SK-N-MC (cell line): ENCODE results near the gene BBIP1.
A peak's percentile ranks its signal among the peaks of the same experiment; 100 is the strongest.

ENCODE experiments used
- DNase-seq: peaks from one replicate; pipeline ENCODE4 v3.0.0-alpha.2; 2011; ENCODE audit warnings: low read depth, low spot score
- H3K27ac ChIP-seq: fragments of 200-600 bp; sonication (generic); 2 replicates; pipeline ENCODE4 v1.5.1; 2016; ENCODE audit warnings: mixed run types
- H3K36me3 ChIP-seq: fragments of 200-600 bp; sonication (generic); 2 replicates; pipeline ENCODE4 v1.6.1; 2017; ENCODE audit warnings: antibody characterized with exemption, low read length, mixed read lengths; ENCODE audit not compliant: insufficient read depth
- H3K4me3 ChIP-seq: fragments of 200-600 bp; sonication (generic); 2 replicates; pipeline ENCODE4 v1.5.1; 2016
- H3K9ac ChIP-seq: fragments of 200-600 bp; sonication (generic); 2 replicates; pipeline ENCODE4 v1.8.0; 2017; ENCODE audit warnings: mixed run types, mixed read lengths; ENCODE audit not compliant: insufficient read length
- H3K9me3 ChIP-seq: fragments of 200-600 bp; sonication (generic); 2 replicates; pipeline ENCODE4 v1.6.1; 2017; ENCODE audit warnings: low read depth, mild to moderate bottlenecking, antibody characterized with exemption, low read length, moderate library complexity, mixed read lengths
- EZH2 ChIP-seq: fragments of 200-600 bp; sonication (generic); IDR thresholded peaks from one replicate; pipeline ENCODE4 v1.6.1; 2017; ENCODE audit warnings: antibody characterized with exemption
- FOXP2 ChIP-seq: optimal IDR thresholded peaks from 2 replicates; pipeline ENCODE3; 2011; ENCODE audit warnings: mild to moderate bottlenecking, moderate library complexity; ENCODE audit not compliant: insufficient read depth; ENCODE audit errors: extremely low read length, control extremely low read depth
- POLR2AphosphoS5 ChIP-seq: IDR thresholded peaks from 2 replicates; pipeline ENCODE4 v1.6.1; 2012; ENCODE audit warnings: mild to moderate bottlenecking, low read depth, low read length, borderline replicate concordance

Gene BBIP1

DNA sequence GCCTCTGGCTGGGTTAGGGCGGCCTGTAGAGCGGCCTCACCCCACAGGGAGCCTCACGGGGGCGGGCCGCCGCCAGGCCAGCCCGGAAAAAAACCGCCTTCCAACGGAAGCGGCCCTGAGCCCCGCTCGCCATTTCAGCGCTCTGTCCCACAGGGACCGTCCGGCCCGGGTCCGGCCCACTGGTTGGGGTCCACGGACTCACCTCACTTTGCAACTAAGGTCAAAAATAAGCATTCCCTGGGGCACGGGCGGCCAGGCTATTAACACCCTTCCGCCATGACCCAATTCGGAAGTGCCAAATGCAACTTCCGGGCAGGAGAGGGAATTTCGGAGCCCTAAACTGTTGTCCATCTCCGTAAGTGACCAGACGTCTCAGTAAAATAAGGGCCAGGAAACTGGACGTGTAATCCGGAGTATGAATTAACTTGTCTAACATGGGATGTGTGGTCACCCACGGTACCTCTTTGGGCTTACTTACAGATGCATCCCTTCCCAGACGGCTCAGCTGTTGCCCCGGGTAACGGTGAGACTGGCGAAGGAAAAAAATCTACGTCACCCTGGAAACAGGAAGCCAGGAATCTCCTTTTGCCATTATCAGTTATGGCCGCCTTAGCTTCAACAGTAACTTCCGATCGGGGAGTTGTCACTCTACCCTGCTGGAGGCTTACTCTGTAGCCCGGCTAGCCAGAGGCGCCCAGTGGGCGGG is at the start of gene BBIP1:
TSS of gene BBIP1 (minus strand) at position 538 of the 706 bp plus-strand sequence. CDS start 1,023 bp downstream, outside the sequence.
- Histone ChIP-seq H3K36me3 (no peaks in the 10 kb centered on the region), H3K9me3 (no peaks in the 10 kb centered on the region), H3K4me3 (peak within 1 kb of the TSS; percentile 89), H3K27ac (peak within 1 kb of the TSS; percentile 96), H3K9ac (peak within 1 kb of the TSS; percentile 79)
- TF ChIP-seq POLR2AphosphoS5 = peak; percentile 57
- TF ChIP-seq EZH2 = no peak
- peak; percentile 87 for DNase-seq

DNA sequence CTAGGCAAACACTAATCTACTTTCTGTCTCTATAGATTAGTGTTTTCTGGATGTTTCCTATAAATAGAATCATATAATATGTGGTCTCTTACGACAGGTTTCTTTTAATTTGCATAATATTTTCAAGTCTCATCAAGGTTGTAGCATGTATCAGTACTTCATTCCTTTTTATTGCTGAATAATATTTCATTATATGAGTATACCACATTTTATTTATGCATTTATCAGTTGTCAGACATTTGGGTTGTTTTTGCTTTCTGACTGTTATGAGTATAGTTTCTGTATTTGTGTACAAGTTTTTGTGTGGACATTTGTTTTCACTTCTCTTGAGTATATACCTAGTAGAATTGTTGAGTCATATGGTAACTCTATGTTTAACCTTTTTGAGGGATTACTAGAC is 48.7 kb upstream of the BBIP1 start:
- TF ChIP-seq FOXP2 = no peak
- no peak for TF ChIP-seq EZH2
- no peak for TF ChIP-seq POLR2AphosphoS5
- Histone ChIP-seq H3K27ac (no peak overlapping the region), H3K36me3 (no peaks in the 10 kb centered on the region), H3K9me3 (no peaks in the 10 kb centered on the region), H3K9ac (no peak overlapping the region), H3K4me3 (no peak overlapping the region)
- DNase-seq = no peak

DNA sequence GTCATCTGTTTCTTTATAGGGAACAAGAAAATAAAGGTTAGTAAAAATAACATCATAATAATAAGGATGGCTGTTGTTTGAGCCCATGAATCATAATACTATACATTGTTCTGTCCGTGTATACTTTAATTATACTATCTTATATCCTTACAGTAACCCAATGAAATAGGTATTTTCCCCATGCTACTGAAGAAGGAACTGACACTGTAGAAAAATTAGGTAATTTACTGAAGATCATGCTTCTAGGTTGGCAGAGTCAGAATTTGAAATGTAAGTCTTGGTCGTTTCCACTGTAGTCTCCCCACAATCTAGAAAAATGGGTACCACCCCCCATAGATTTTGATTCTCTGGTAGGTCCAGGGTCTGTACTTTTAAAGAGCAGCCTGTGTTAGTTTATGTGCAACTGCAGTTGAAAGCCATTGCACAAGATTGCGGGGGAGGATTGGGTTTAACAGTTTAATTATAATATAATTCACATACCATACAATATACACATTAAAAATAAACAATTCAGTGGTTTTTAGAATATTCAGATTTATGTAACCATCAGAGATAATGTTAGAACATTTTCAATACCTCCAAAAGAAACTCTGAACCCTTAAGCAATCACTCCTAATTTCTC is 48.1 kb upstream of the BBIP1 start:
- no peak for DNase-seq
- H3K4me3 ChIP-seq = no peak overlapping the region
- no peaks in the 10 kb centered on the region for H3K36me3 ChIP-seq
- no peaks in the 10 kb centered on the region for H3K9me3 ChIP-seq
- H3K9ac ChIP-seq = no peak overlapping the region
- H3K27ac ChIP-seq = no peak overlapping the region
- no peak for TF ChIP-seq FOXP2
- TF ChIP-seq POLR2AphosphoS5 = no peak
- TF ChIP-seq EZH2 = no peak

- no peak for DNase-seq
- Histone ChIP-seq H3K27ac (no peak overlapping the region), H3K9ac (no peak overlapping the region), H3K4me3 (no peak overlapping the region), H3K36me3 (no peaks in the 10 kb centered on the region), H3K9me3 (no peaks in the 10 kb centered on the region)
- TF ChIP-seq FOXP2 (no peak), EZH2 (no peak), POLR2AphosphoS5 (no peak)
These were observed 47.2 kb upstream of the BBIP1 start for GRCh38 chr10:110966146-110966545.

DNA sequence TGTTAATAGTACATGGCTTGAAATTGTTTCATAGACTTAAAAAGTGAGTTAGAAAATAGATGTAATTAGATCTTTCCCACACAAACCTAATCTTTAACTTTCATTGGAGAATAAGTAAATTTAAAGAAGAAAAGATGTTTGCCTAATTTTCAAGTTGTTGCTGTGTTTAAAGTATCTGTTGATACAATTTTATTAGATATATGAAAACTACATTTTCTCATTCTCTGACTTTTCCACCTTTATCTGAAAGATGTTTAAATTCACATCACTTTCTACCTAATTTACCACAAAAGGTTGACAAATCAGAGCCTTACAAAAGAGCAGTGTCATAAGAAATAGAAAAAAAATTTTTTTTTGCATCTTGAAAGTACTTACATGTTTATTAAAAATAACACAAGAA is 46.2 kb upstream of the BBIP1 start:
- TF ChIP-seq POLR2AphosphoS5 (no peak), EZH2 (no peak), FOXP2 (no peak)
- Histone ChIP-seq H3K27ac (no peak overlapping the region), H3K4me3 (no peak overlapping the region), H3K9me3 (no peaks in the 10 kb centered on the region), H3K36me3 (no peaks in the 10 kb centered on the region), H3K9ac (no peak overlapping the region)
- DNase-seq = no peak

GRCh38 chr10:110964681-110965080 is 45.7 kb upstream of the BBIP1 start:
- no peaks in the 10 kb centered on the region for H3K36me3 ChIP-seq
- no peak for DNase-seq
- no peak overlapping the region for H3K4me3 ChIP-seq
- TF ChIP-seq EZH2 (no peak), POLR2AphosphoS5 (no peak), FOXP2 (no peak)
- no peak overlapping the region for H3K27ac ChIP-seq
- H3K9ac ChIP-seq = no peak overlapping the region
- H3K9me3 ChIP-seq = no peaks in the 10 kb centered on the region

DNA sequence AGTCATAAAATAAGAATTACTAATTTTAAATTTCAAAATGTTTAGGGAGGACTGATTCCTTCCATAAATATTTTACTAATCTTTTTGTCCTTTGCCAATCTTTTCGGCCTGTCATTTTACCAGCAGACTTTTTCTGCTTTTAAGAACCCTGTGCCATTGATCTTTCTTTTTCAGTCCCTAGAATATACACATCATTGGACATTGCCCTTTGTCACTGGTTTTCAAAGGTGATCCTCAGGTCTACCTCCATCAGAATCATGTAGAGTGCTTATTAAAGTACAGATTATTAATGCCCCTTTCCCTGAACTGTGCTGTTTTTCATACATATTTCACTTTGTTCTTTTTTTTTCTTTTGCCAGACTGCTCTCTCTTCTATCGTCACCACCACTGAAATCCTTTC is 44.2 kb upstream of the BBIP1 start:
- TF ChIP-seq FOXP2 = no peak
- no peak for TF ChIP-seq POLR2AphosphoS5
- no peak for TF ChIP-seq EZH2
- no peaks in the 10 kb centered on the region for H3K36me3 ChIP-seq

DNA sequence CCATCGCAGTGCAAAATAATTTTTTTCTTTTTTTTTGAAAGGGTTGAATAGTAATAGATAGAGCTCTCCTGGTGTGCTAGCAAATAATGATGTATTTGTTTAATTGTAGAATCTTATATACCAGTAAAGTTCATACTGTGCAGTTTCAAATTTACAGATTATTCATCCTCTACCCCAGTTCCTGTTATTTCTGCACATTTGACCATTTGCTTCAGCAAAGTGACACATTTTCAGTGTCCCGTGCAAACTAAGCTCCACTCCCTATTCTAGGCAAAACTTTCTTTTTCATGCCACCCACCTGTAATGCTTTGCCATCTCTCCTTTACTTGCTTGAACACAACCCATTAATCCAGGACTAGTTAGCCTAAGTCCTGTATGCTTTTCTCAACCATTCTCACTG is 43.5 kb upstream of the BBIP1 start:
- Histone ChIP-seq H3K4me3 (no peak overlapping the region), H3K36me3 (no peaks in the 10 kb centered on the region), H3K27ac (no peak overlapping the region), H3K9ac (no peak overlapping the region), H3K9me3 (no peaks in the 10 kb centered on the region)
- TF ChIP-seq FOXP2 = no peak
- no peak for TF ChIP-seq POLR2AphosphoS5
- no peak for TF ChIP-seq EZH2
- no peak for DNase-seq

More for the DNA sequence above, 44.2 kb upstream of the BBIP1 start:
- no peak for DNase-seq
- Histone ChIP-seq H3K27ac (no peak overlapping the region), H3K9ac (no peak overlapping the region), H3K4me3 (no peak overlapping the region), H3K9me3 (no peaks in the 10 kb centered on the region)

GRCh38 chr10:110960333-110960712 is 41.3 kb upstream of the BBIP1 start:
- H3K4me3 ChIP-seq = no peak overlapping the region
- no peak for DNase-seq
- no peak for TF ChIP-seq POLR2AphosphoS5
- no peak for TF ChIP-seq FOXP2
- TF ChIP-seq EZH2 = no peak
- H3K27ac ChIP-seq = no peak overlapping the region
- no peak overlapping the region for H3K9ac ChIP-seq
- H3K36me3 ChIP-seq = no peaks in the 10 kb centered on the region
- no peaks in the 10 kb centered on the region for H3K9me3 ChIP-seq
